ENCODE results near the gene EHF. TPM values are rescaled to one million over a fixed set of nuclear protein-coding genes. Genes with fewer than 3 reads are reported as not detected.

Gene EHF
- total RNA-seq, 1 donor from 2014 or later: 121 TPM

DNA sequence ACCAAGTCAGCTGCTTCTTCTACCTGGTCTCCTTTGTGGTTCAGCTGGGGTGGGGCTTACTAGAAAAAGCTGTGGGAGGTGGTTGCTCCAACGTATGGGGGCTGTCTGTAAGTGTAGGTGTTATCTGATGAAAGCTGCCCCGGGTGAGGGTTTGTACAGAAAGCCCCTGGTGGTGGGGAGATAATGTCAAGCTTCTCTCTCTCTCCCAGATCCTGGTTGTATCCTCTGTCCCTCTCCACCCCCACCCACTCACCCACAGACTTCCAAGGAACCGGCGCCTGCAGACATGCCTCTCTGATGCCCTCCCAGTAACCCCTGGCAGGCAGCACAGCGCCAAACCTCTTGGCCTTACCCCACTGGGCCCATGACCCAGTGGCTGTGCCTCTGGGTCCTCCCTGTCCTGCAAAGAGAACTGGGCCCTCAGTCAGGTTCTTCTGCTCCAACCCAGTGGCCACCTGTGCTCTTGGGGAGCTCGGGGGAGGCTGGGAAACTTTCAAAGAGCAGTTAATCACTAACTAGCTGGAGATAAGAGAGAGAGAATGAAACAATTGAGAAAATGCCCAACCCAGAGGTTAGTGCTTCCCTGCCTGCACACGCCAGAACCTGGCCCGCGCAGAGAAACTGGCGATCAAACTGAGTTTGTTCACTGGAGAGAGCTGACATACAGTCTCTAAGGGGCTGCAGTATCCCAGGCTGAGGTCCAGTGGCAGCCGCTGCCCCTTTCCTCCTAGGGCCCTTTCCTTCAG is 20.4 kb upstream of the EHF start:
- H3K27ac ChIP-seq: peak overlapping the region; percentile 10
- intact Hi-C loops (cut with DNase I): no loop called here

DNA sequence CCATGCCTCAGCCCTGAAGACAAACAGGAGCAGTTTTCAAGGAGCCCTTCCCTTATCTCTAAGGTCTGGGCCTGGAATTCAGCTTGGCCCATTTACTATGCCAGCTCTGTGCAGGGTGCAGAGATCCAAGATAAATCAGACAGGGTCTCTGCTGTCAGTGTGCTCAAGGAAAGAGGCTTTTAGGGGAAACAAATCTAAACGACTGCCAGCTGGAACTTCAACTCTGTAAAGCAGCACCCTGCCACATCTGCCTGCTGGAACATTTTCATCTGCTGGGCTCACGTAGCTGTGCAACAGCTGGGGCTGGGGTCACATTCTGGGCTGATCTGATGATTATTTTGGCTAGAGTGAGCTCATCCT is 19.8 kb upstream of the EHF start:
- Histone ChIP-seq H3K27me3 (no peaks in the 10 kb centered on the region), H3K36me3 (no peaks in the 10 kb centered on the region), H3K4me3 (no peak overlapping the region), H3K4me1 (peaks cover 17% of the 10 kb centered on the region), H3K9me3 (no peaks in the 10 kb centered on the region), H3K27ac (peak overlapping the region; percentile 10)
- intact Hi-C loops (cut with DNase I): no loop called here
- no peak for DNase-seq (ENCODE audit: extremely low spot score in 2 of 2)
- TF ChIP-seq, protein P1, sequence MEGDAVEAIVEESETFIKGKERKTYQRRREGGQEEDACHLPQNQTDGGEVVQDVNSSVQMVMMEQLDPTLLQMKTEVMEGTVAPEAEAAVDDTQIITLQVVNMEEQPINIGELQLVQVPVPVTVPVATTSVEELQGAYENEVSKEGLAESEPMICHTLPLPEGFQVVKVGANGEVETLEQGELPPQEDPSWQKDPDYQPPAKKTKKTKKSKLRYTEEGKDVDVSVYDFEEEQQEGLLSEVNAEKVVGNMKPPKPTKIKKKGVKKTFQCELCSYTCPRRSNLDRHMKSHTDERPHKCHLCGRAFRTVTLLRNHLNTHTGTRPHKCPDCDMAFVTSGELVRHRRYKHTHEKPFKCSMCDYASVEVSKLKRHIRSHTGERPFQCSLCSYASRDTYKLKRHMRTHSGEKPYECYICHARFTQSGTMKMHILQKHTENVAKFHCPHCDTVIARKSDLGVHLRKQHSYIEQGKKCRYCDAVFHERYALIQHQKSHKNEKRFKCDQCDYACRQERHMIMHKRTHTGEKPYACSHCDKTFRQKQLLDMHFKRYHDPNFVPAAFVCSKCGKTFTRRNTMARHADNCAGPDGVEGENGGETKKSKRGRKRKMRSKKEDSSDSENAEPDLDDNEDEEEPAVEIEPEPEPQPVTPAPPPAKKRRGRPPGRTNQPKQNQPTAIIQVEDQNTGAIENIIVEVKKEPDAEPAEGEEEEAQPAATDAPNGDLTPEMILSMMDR (IDR thresholded peaks at IDR 0.05): no peak
- TF ChIP-seq POLR2A (IDR thresholded peaks at IDR 0.05) (no peak), POLR2AphosphoS5 (IDR thresholded peaks at IDR 0.05; ENCODE audit: insufficient read depth in 1 of 2, low read depth in 1 of 2) (no peak)

More for the DNA sequence above, 20.4 kb upstream of the EHF start:
- TF ChIP-seq POLR2A (IDR thresholded peaks at IDR 0.05) (no peak), POLR2AphosphoS5 (IDR thresholded peaks at IDR 0.05; ENCODE audit: insufficient read depth in 1 of 2, low read depth in 1 of 2) (no peak)
- TF ChIP-seq, protein P1 (IDR thresholded peaks at IDR 0.05): no peak
- H3K4me3 ChIP-seq: no peak overlapping the region
- H3K27me3 ChIP-seq: no peaks in the 10 kb centered on the region
- H3K9me3 ChIP-seq: no peaks in the 10 kb centered on the region
- H3K4me1 ChIP-seq: peaks cover 17% of the 10 kb centered on the region
- no peak for DNase-seq (ENCODE audit: extremely low spot score in 2 of 2)
- H3K36me3 ChIP-seq: no peaks in the 10 kb centered on the region

DNA sequence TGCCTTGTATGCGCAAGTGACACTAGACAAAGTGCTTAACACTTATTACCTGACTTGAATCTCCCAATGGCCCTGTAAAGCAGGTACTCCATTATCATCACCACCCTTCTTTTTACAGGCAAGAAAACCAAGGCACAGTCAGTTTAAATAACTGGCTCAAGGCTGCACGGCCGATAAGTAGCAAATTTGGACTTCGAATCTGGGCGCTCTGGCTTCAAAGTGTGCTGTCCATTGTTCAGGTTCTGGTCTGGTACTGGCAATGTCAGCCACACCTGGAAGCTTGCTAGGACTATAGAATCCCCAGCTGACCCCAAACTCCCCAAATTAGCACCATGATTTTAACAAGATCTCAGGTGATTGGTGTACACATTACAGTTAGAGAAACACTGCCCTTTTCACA is 19.3 kb upstream of the EHF start:
- Histone ChIP-seq H3K27ac (no peak overlapping the region), H3K9me3 (no peaks in the 10 kb centered on the region), H3K27me3 (no peaks in the 10 kb centered on the region), H3K4me3 (no peak overlapping the region), H3K4me1 (peaks cover 17% of the 10 kb centered on the region), H3K36me3 (no peaks in the 10 kb centered on the region)
- no peak for DNase-seq (ENCODE audit: extremely low spot score in 2 of 2)
- intact Hi-C loops (cut with DNase I): no loop called here
- TF ChIP-seq POLR2AphosphoS5 (IDR thresholded peaks at IDR 0.05; ENCODE audit: insufficient read depth in 1 of 2, low read depth in 1 of 2) (no peak), POLR2A (IDR thresholded peaks at IDR 0.05) (no peak)
- TF ChIP-seq, protein P1 (IDR thresholded peaks at IDR 0.05): no peak

DNA sequence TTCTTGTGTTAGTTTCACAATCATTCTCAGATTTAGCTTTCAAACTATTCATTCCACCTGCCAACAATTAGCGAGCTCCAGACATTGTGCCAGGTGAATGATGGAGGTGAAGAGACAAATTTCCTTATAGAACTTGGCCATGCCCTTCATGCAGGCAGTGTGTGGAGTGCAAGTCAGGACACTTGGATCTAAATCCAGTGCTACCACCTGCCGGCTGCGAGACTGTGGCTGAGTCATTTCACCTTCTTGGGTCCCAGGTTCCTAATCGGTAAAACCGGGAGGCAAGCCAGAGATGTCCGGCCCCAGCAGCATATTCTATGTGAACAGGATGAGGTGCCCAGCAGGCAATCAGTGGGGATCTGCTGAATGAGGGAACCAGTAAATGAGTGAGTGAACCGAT is 18.6 kb upstream of the EHF start:
- no peak overlapping the region for H3K27ac ChIP-seq
- no peaks in the 10 kb centered on the region for H3K36me3 ChIP-seq
- no peaks in the 10 kb centered on the region for H3K27me3 ChIP-seq
- H3K4me1 ChIP-seq: peaks cover 17% of the 10 kb centered on the region
- no peak overlapping the region for H3K4me3 ChIP-seq
- TF ChIP-seq, protein P1 (IDR thresholded peaks at IDR 0.05): no peak
- TF ChIP-seq POLR2AphosphoS5 (IDR thresholded peaks at IDR 0.05; ENCODE audit: insufficient read depth in 1 of 2, low read depth in 1 of 2): no peak
- no peak for TF ChIP-seq POLR2A (IDR thresholded peaks at IDR 0.05)
- DNase-seq (ENCODE audit: extremely low spot score in 2 of 2): no peak
- intact Hi-C loops (cut with DNase I): no loop called here
- no peaks in the 10 kb centered on the region for H3K9me3 ChIP-seq

Data from vagina (tissue), 2 donors.